ENCODE data around the gene ARHGAP25.

DNA sequence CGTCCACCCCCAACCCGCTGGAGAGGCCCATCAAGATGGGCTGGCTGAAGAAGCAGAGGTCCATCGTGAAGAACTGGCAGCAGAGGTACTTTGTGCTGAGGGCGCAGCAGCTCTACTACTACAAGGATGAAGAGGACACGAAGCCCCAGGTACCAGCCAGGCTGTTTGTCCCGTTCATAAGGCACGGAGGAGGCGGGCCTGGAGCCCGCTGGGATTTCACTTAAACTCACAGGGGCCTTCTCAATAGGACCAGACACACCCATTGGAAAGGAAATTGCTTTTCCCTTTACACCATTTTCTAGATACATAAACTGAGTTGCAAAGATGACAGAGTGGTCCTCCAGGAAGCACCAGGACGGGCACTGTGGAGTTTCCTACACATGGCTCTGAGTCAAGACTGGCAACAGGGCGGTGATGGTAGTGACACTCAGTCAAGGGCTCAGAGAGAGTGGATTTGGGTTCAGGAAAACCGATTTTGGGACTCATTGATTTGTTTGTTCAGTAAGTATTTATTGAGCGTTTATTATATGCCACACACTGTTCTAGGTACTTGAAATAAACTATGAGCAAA, 40.7 kb downstream of the ARHGAP25 start:
- TF ChIP-seq, protein P1, sequence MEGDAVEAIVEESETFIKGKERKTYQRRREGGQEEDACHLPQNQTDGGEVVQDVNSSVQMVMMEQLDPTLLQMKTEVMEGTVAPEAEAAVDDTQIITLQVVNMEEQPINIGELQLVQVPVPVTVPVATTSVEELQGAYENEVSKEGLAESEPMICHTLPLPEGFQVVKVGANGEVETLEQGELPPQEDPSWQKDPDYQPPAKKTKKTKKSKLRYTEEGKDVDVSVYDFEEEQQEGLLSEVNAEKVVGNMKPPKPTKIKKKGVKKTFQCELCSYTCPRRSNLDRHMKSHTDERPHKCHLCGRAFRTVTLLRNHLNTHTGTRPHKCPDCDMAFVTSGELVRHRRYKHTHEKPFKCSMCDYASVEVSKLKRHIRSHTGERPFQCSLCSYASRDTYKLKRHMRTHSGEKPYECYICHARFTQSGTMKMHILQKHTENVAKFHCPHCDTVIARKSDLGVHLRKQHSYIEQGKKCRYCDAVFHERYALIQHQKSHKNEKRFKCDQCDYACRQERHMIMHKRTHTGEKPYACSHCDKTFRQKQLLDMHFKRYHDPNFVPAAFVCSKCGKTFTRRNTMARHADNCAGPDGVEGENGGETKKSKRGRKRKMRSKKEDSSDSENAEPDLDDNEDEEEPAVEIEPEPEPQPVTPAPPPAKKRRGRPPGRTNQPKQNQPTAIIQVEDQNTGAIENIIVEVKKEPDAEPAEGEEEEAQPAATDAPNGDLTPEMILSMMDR (IDR thresholded peaks at IDR 0.05) = no peak
- TF ChIP-seq POLR2AphosphoS5 (IDR thresholded peaks at IDR 0.05) = no peak

Data from upper lobe of left lung (tissue), 4 donors.